ENCODE measurements around the gene RIPOR3. TPM values are rescaled to one million over a fixed set of nuclear protein-coding genes. Genes with fewer than 3 reads are reported as not detected.
A peak's percentile ranks its signal among the peaks of the same experiment; 100 is the strongest.

RIPOR3 gene
- total RNA-seq, 1 donor from 2014 or later = 0.53 TPM

- H3K36me3 ChIP-seq (ENCODE audit: control insufficient read depth, insufficient read depth, low read length) = no peaks in the 10 kb centered on the region
- no peaks in the 10 kb centered on the region for H3K27me3 ChIP-seq (ENCODE audit: control insufficient read depth, insufficient read depth, low read length)
- TF ChIP-seq CTCF (IDR thresholded peaks at IDR 0.05; ENCODE audit: insufficient read depth, low read length, severe bottlenecking) = no peak
- DNase-seq (ENCODE audit: low read depth) (no peak), FAIRE-seq (no peak)
- no peak overlapping the region for H3K4me3 ChIP-seq (ENCODE audit: low read depth, low read length)
These were observed 93.3 kb downstream of the RIPOR3 start for GRCh38 chr20:50598074-50598473.

- DNase-seq (ENCODE audit: low read depth) (no peak), FAIRE-seq (no peak)
- H3K4me3 ChIP-seq (ENCODE audit: low read depth, low read length) = no peak overlapping the region
- TF ChIP-seq CTCF (IDR thresholded peaks at IDR 0.05; ENCODE audit: insufficient read depth, low read length, severe bottlenecking) = no peak
- H3K27me3 ChIP-seq (ENCODE audit: control insufficient read depth, insufficient read depth, low read length) = no peaks in the 10 kb centered on the region
- H3K36me3 ChIP-seq (ENCODE audit: control insufficient read depth, insufficient read depth, low read length) = no peaks in the 10 kb centered on the region
These were observed 93.9 kb downstream of the RIPOR3 start for GRCh38 chr20:50597406-50597969.

GRCh38 chr20:50596694-50597021 lies 94.7 kb downstream of the RIPOR3 start:
- DNase-seq (ENCODE audit: low read depth) = no peak
- no peaks in the 10 kb centered on the region for H3K27me3 ChIP-seq (ENCODE audit: control insufficient read depth, insufficient read depth, low read length)
- TF ChIP-seq CTCF (IDR thresholded peaks at IDR 0.05; ENCODE audit: insufficient read depth, low read length, severe bottlenecking) = no peak
- no peak for FAIRE-seq
- no peaks in the 10 kb centered on the region for H3K36me3 ChIP-seq (ENCODE audit: control insufficient read depth, insufficient read depth, low read length)
- H3K4me3 ChIP-seq (ENCODE audit: low read depth, low read length) = no peak overlapping the region

- FAIRE-seq = no peak
- Histone ChIP-seq H3K27me3 (ENCODE audit: control insufficient read depth, insufficient read depth, low read length) (no peaks in the 10 kb centered on the region), H3K36me3 (ENCODE audit: control insufficient read depth, insufficient read depth, low read length) (no peaks in the 10 kb centered on the region), H3K4me3 (ENCODE audit: low read depth, low read length) (no peak overlapping the region)
- no peak for TF ChIP-seq CTCF (IDR thresholded peaks at IDR 0.05; ENCODE audit: insufficient read depth, low read length, severe bottlenecking)
- DNase-seq (ENCODE audit: low read depth) = peak; percentile 53
These were observed 95.2 kb downstream of the RIPOR3 start for GRCh38 chr20:50595988-50596693.

- Histone ChIP-seq H3K4me3 (ENCODE audit: low read depth, low read length) (no peak overlapping the region), H3K27me3 (ENCODE audit: control insufficient read depth, insufficient read depth, low read length) (no peaks in the 10 kb centered on the region), H3K36me3 (ENCODE audit: control insufficient read depth, insufficient read depth, low read length) (no peaks in the 10 kb centered on the region)
- no peak for FAIRE-seq
- no peak for TF ChIP-seq CTCF (IDR thresholded peaks at IDR 0.05; ENCODE audit: insufficient read depth, low read length, severe bottlenecking)
- no peak for DNase-seq (ENCODE audit: low read depth)
These were observed 95.9 kb downstream of the RIPOR3 start for GRCh38 chr20:50595433-50595895.
